ENCODE data around the gene TM2D3.

GRCh38 chr15:101684877-101685276, 32.7 kb upstream of the TM2D3 start:
- TF ChIP-seq CTCF (IDR thresholded peaks at IDR 0.05; ENCODE audit: extremely low read depth in 1 of 2, insufficient read depth in 1 of 2, low read depth in 1 of 2, low read length in 2 of 2) (no peak), MYC (IDR thresholded peaks at IDR 0.05; ENCODE audit: low read depth, low read length) (no peak), EZH2 (IDR thresholded peaks at IDR 0.05; ENCODE audit: borderline replicate concordance, low read depth, low read length, severe bottlenecking) (no peak), POLR2A (IDR thresholded peaks at IDR 0.05; ENCODE audit: low read depth, low read length) (no peak), JUN (IDR thresholded peaks at IDR 0.05; ENCODE audit: borderline replicate concordance, insufficient read depth, insufficient read length, low read depth) (no peak), POLR2AphosphoS5 (IDR thresholded peaks at IDR 0.05; ENCODE audit: insufficient read depth, low read depth, low read length) (no peak)
